ENCODE measurements around the gene SCN1B.

The SCN1B gene

DNA sequence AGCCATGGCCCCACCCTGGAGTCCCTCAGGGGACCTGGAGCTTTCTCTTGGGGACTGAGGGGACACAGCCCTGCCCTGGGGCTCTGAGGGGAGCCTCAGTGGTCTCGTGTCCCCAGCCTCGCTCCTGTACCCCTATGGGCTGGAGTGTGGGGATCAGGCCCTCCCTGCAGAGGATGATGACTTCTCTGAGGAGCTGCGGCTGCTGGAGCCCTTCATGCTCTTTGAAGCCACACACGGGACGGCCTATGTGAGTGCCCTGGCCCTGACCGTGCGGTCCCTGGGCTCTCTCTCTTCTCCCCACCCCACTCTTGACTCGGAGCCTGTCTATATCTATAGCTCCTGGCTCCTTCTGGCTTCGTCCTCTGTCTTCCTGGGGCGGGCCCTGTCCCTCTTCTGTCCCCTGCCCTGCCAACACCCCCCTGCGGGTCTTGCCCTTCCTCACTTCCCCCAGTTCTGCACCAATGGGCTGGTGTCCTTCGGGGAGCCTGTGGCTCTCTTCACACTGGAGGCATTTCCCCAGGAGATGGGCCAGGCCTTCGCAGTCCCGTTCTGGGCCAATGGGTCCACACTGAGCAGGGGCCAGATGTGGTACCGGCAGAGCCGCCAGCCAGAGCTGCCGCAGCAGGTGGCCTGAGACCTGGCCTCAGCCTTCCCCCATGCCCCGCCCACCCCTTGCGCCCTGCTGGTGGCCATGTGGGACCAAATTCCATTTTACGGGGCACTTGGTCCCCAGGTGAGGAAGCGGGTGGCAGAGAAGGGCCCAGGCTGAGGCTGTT is 44.3 kb downstream of the SCN1B start:
- no peak for DNase-seq (ENCODE audit: low read depth, low spot score)

DNA sequence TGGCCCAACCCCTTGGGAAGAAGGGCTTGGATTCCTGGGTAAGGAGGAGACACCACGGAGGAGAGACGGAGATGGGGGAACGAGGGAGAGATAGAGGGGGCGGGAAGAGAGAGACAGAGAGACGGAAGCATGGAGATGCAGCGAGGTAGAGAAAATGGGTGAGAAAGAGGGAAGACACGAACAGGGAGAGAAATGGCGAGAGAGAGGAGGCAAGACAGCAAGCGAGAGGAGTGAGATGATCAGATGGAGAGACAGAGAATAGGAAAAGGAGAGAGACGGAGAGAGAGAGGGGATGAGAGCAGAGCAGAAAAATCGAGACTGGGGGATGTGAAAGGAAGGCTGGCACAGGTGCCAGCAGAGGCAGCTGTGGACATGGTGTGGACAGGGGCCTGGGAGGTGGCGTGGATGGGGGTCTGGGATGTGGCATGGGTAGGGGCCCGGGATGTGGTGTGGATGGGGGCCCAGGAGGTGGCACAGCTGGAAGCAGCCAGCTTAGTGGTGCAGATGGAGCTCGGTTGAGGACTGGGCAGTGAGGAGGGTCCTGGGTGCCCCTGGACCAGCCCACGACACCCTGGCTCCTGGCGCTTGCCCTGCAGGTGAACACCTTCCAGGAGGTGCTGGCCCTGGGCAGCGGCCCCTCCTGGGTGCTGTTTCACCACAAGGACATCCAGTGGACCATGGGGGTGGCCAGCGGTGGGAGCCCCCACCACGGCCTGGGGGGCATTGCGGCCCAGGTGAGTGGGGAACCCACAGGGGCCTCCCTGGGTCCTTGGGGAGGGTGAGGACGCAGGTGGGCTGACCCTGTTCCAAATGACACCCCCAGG is 45.1 kb downstream of the SCN1B start:
- DNase-seq (ENCODE audit: low read depth, low spot score): no peak

- no peak for DNase-seq (ENCODE audit: low read depth, low spot score)
These were observed 45.7 kb downstream of the SCN1B start for GRCh38 chr19:35076026-35076370.

DNA sequence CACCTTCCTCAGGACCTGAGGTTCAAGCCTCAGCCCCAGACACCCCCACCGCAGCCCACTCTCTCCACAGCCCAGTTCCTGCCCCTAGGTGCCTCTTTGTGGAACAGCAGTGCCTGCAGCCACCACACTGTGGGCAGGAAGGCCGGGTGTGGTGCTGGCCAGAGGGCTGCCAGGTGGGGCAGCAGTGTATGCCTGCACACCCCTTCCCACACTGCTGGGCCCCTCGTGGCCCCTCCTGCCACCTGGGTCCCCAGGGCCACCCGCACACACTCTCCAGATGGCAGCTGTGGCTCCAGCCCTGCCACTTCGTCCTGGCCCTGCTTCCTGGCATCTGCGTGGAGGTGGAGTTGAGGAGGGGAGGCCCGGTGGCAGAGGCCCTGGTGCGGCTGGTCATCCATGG is 46.4 kb downstream of the SCN1B start:
- DNase-seq (ENCODE audit: low read depth, low spot score): no peak

DNA sequence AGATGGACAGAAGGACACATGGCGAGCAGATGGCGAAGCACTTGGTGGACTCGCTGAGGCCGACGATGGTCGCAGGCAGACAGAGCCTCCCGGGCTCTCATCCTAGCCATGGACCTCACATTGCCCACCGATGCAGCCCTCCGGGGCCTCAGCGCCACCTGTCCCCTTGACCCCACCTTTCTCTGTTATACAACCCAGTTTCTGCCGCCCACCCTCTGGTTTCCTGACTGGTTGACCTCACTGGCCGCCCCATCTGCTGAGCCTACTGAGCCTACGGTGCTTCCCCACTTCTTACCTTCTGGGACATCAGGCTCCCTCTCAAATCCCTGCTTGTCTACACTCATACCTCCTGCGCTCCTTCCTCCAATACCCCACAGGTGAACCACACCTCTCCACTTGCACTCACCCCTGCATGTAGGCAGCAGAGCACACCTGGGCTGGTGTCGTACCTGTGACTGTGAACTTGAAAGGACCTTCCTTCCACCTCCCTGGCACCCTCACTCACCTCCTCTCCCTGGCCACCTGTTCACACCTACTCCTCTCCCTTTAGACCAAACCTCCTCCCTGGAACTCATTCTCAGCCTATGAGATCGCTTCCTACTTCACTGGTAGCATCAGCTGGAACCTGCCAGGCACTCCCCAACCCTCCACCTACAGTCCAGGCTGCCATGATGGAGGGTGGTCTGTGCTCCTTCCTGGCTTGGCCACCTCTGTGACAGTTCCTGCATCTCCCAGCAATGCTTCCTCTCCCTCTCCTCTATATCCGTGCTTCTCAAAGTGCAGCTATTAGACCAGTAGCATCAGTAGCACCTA is 47.3 kb downstream of the SCN1B start:
- no peak for DNase-seq (ENCODE audit: low read depth, low spot score)

GRCh38 chr19:35079826-35080225 is 49.6 kb downstream of the SCN1B start:
- no peak for DNase-seq (ENCODE audit: low read depth, low spot score)

- no peak for DNase-seq (ENCODE audit: low read depth, low spot score)
These were observed 50.4 kb downstream of the SCN1B start for GRCh38 chr19:35080613-35081170.

- DNase-seq (ENCODE audit: low read depth, low spot score): no peak
These were observed 50.9 kb downstream of the SCN1B start for GRCh38 chr19:35081201-35081600.

GRCh38 chr19:35083691-35084508 is 53.6 kb downstream of the SCN1B start:
- DNase-seq (ENCODE audit: low read depth, low spot score): no peak

- DNase-seq (ENCODE audit: low read depth, low spot score): no peak
These were observed 54.2 kb downstream of the SCN1B start for GRCh38 chr19:35084509-35084762.

DNA sequence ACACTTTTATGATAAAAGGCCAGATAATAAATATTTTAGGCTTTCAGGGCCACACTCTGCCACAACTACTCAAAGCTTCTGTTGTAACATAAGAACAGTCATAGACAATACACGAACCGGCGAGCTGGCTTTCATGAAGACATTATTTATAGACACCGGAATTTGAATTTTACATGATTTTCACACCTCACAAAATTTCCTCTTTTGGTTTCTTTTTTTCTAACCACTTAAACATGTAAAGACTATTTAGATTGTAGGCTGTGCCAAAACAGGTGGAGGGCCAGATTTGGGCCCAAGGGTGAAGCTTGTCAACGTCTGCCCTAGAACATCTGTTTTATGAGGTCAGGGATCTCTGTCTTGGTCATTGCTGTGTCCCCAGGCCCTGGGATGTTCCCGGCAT is 55.7 kb downstream of the SCN1B start:
- no peak for DNase-seq (ENCODE audit: low read depth, low spot score)

DNA sequence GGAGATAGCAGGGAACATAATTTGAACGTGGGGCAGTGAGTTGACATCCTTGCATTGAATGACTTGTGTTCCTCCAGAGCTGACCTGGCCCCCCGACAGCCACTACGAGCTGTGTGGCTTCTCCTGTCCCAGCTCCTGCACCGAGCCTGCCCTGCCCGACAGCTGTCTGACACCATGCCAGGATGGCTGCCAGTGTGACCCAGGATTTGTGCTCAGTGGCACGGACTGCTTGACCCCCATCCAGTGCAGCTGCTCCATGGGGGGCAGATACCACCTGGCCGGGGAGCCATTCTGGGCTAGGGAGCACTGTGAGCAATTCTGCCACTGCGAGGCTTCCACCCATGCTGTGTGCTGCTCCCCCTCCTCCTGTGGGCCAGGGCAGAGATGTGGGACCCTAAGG is 56.2 kb downstream of the SCN1B start:
- DNase-seq (ENCODE audit: low read depth, low spot score): no peak

GRCh38 chr19:35087393-35087792 is 57.1 kb downstream of the SCN1B start:
- DNase-seq (ENCODE audit: low read depth, low spot score): no peak

- no peak for DNase-seq (ENCODE audit: low read depth, low spot score)
These were observed 58.1 kb downstream of the SCN1B start for GRCh38 chr19:35088131-35088913.

- DNase-seq (ENCODE audit: low read depth, low spot score): no peak
These were observed 59.3 kb downstream of the SCN1B start for GRCh38 chr19:35089554-35089953.
